HEK293T (cell line): ENCODE data around the gene CTIF.

Source experiments
- CTCF ChIA-PET: fragments of 350-600 bp; formaldehyde crosslinking; extraction: SDS; loops from one replicate; lab custom pipeline; 2021; ENCODE audit warnings: antibody characterized with exemption, inconsistent platforms; lab: Yijun Ruan, JAX
- POLR2A ChIA-PET: fragments of 350-600 bp; formaldehyde crosslinking; extraction: SDS; loops from one replicate; lab custom pipeline; 2020; ENCODE audit warnings: antibody characterized with exemption, inconsistent platforms; lab: Yijun Ruan, JAX
- DNase-seq: peaks from one replicate; pipeline ENCODE4 v3.0.0; 2012; ENCODE audit warnings: mixed read lengths; ENCODE audit errors: extremely low spot score
- ARNT ChIP-seq: fragments of 450-650 bp; IDR thresholded peaks from 2 replicates; pipeline ENCODE4 v1.6.1; 2017; ENCODE audit warnings: mild to moderate bottlenecking
- BHLHE40 ChIP-seq: fragments of 450-650 bp; IDR thresholded peaks from 2 replicates; pipeline ENCODE4 v1.6.1; 2016; ENCODE audit warnings: mild to moderate bottlenecking, moderate library complexity, borderline replicate concordance
- CTBP1 ChIP-seq: fragments of 450-650 bp; IDR thresholded peaks from 2 replicates; pipeline ENCODE4 v1.6.1; 2016; ENCODE audit warnings: borderline replicate concordance
- ELF4 ChIP-seq: fragments of 450-650 bp; IDR thresholded peaks from 2 replicates; pipeline ENCODE4 v1.6.1; 2017; ENCODE audit warnings: antibody characterized with exemption
- FOXA1 ChIP-seq: fragments of 450-650 bp; IDR thresholded peaks from 2 replicates; pipeline ENCODE4 v1.6.1; 2016; ENCODE audit warnings: mild to moderate bottlenecking
- FOXK2 ChIP-seq: fragments of 450-650 bp; IDR thresholded peaks from 2 replicates; pipeline ENCODE4 v1.6.1; 2016; ENCODE audit warnings: mild to moderate bottlenecking
- FOXM1 ChIP-seq: fragments of 450-650 bp; IDR thresholded peaks from 2 replicates; pipeline ENCODE4 v1.6.1; 2017; ENCODE audit warnings: mild to moderate bottlenecking, borderline replicate concordance
- HDGF ChIP-seq: fragments of 450-650 bp; IDR thresholded peaks from 2 replicates; pipeline ENCODE4 v1.6.1; 2017; ENCODE audit warnings: antibody characterized with exemption, borderline replicate concordance
- L3MBTL2 ChIP-seq: fragments of 450-650 bp; conservative IDR thresholded peaks from 2 replicates; pipeline ENCODE4 v1.6.1; 2016; ENCODE audit warnings: mild to moderate bottlenecking
- LEF1 ChIP-seq: fragments of 450-650 bp; IDR thresholded peaks from 2 replicates; pipeline ENCODE4 v1.6.1; 2017; ENCODE audit warnings: mild to moderate bottlenecking, borderline replicate concordance
- NFRKB ChIP-seq: fragments of 450-650 bp; IDR thresholded peaks from 2 replicates; pipeline ENCODE4 v1.6.1; 2016; ENCODE audit warnings: mild to moderate bottlenecking, moderate library complexity
- SP1 ChIP-seq: fragments of 450-650 bp; IDR thresholded peaks from 2 replicates; pipeline ENCODE4 v1.6.1; 2017
- SUZ12 ChIP-seq: fragments of 450-650 bp; IDR thresholded peaks from 2 replicates; pipeline ENCODE4 v1.6.1; 2016; ENCODE audit warnings: mild to moderate bottlenecking
- TARDBP ChIP-seq: fragments of 450-650 bp; IDR thresholded peaks from 2 replicates; pipeline ENCODE4 v1.6.1; 2016
- ZNF384 ChIP-seq: fragments of 450-650 bp; IDR thresholded peaks from 2 replicates; pipeline ENCODE4 v1.6.1; 2016
- TF ChIP-seq, protein P1 (sequence below): fragments of 450-650 bp; IDR thresholded peaks from 2 replicates; pipeline ENCODE4 v1.6.1; 2016

CTIF gene

GRCh38 chr18:48752478-48752877 is 213.6 kb downstream of the CTIF start:
- TF ChIP-seq L3MBTL2: no peak
- no peak for TF ChIP-seq SP1
- TF ChIP-seq CTBP1: no peak
- TF ChIP-seq HDGF: no peak
- TF ChIP-seq FOXA1: no peak
- no peak for TF ChIP-seq ARNT
- DNase-seq: no peak
- ChIA-PET POLR2A (no interaction called here), CTCF (no interaction called here)

GRCh38 chr18:48752928-48753327 is 214.1 kb downstream of the CTIF start:
- TF ChIP-seq, protein P1, sequence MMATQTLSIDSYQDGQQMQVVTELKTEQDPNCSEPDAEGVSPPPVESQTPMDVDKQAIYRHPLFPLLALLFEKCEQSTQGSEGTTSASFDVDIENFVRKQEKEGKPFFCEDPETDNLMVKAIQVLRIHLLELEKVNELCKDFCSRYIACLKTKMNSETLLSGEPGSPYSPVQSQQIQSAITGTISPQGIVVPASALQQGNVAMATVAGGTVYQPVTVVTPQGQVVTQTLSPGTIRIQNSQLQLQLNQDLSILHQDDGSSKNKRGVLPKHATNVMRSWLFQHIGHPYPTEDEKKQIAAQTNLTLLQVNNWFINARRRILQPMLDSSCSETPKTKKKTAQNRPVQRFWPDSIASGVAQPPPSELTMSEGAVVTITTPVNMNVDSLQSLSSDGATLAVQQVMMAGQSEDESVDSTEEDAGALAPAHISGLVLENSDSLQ: no peak
- no peak for TF ChIP-seq L3MBTL2
- no peak for TF ChIP-seq NFRKB
- no peak for TF ChIP-seq BHLHE40
- no peak for TF ChIP-seq ARNT
- no peak for TF ChIP-seq ELF4
- TF ChIP-seq SP1: no peak
- DNase-seq: no peak
- ChIA-PET POLR2A (no interaction called here), CTCF (no interaction called here)

- TF ChIP-seq ELF4: no peak
- TF ChIP-seq L3MBTL2: no peak
- TF ChIP-seq SUZ12: no peak
- TF ChIP-seq ARNT: no peak
- TF ChIP-seq BHLHE40: no peak
- TF ChIP-seq, protein P1: no peak
- no peak for TF ChIP-seq FOXM1
- no peak for TF ChIP-seq SP1
- no peak for TF ChIP-seq HDGF
- no peak for TF ChIP-seq FOXA1
- TF ChIP-seq ZNF384: no peak
- TF ChIP-seq NFRKB: no peak
- TF ChIP-seq LEF1: no peak
- TF ChIP-seq CTBP1: no peak
- TF ChIP-seq TARDBP: no peak
- no peak for TF ChIP-seq FOXK2
- ChIA-PET CTCF (no interaction called here), POLR2A (no interaction called here)
- DNase-seq: no peak
Observed at GRCh38 chr18:48753691-48754090, 214.9 kb downstream of the CTIF start.

DNA sequence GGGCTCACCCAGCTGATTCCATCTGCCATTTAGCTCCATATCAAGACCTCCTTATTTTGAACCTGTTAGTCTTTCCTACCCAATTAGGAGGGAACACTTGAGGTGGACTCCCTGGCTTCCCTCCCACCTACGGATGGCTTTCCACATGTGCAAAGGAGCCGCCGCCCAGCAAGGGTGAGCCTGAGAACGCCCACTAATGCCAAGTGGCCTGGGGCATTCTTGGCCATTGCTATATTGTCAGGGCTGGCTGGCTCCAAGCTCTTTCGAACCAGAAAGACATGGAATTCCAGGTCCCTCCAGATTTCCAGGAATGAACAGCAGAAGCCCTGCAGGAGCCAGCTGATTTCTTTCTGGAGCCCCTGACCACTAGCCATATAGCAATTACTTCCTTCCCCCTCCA is 215.7 kb downstream of the CTIF start:
- DNase-seq: no peak
- TF ChIP-seq CTBP1 (no peak), ZNF384 (no peak), LEF1 (no peak), HDGF (no peak), BHLHE40 (no peak), FOXK2 (no peak), FOXM1 (no peak), L3MBTL2 (no peak)
- TF ChIP-seq, protein P1: no peak
- ChIA-PET POLR2A (no interaction called here), CTCF (no interaction called here)

- DNase-seq: no peak
- POLR2A ChIA-PET: no interaction called here
- TF ChIP-seq NFRKB (no peak), SUZ12 (no peak), ARNT (no peak), L3MBTL2 (no peak), CTBP1 (no peak)
- CTCF ChIA-PET: no interaction called here
Observed at GRCh38 chr18:48754993-48755473, 216.2 kb downstream of the CTIF start.

DNA sequence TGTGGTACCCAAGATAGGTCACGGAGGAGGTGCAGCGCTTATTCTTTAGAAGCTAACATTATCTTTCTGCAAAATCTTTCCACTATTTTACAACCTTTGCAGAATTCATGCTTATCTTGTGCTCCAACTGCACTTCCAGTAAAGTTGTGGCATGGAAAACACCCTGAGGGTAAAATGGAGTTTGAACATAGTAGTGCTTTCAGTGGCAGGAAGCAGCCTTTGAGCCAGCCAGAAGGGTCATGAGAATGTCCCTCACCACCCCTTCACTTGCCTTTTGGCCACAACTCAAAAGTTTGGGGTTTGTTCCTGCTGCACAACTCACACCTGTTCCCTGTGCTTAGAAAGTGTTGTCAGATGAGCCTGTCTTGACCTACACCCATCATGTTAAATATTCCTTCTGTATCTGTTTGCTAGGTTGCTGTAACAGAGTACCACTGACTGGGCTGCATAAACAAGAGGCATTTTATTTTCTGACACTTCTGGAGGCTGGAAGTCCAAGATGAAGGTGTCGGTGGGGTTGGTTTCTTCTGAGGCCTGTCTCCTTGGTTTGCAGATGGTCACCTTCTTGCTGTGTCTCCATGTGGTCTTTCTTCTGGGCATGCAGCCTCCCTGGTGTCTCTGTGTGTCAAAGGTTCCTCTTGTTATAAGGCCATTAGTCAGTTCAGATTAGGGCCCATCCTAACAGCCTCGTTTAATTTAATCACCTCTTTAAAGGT is 217.8 kb downstream of the CTIF start:
- DNase-seq: no peak
- TF ChIP-seq SP1 (no peak), ZNF384 (no peak), NFRKB (no peak), LEF1 (no peak), BHLHE40 (no peak), SUZ12 (no peak), TARDBP (no peak), CTBP1 (no peak), L3MBTL2 (no peak)
- TF ChIP-seq, protein P1: no peak
- POLR2A ChIA-PET: interaction anchor here (0.8 kb wide), 1 partner anchor 75 kb away, joined by 3 read pairs; no protein-coding TSS in a partner anchor
- CTCF ChIA-PET: no interaction called here
